ENCODE measurements around the gene TMEM125. TPM values are rescaled to one million over a fixed set of nuclear protein-coding genes. Genes with fewer than 3 reads are reported as not detected.

The TMEM125 gene
- total RNA-seq, 2 experiments from 2014 or later, result 0.12 TPM; not detected in 1

DNA sequence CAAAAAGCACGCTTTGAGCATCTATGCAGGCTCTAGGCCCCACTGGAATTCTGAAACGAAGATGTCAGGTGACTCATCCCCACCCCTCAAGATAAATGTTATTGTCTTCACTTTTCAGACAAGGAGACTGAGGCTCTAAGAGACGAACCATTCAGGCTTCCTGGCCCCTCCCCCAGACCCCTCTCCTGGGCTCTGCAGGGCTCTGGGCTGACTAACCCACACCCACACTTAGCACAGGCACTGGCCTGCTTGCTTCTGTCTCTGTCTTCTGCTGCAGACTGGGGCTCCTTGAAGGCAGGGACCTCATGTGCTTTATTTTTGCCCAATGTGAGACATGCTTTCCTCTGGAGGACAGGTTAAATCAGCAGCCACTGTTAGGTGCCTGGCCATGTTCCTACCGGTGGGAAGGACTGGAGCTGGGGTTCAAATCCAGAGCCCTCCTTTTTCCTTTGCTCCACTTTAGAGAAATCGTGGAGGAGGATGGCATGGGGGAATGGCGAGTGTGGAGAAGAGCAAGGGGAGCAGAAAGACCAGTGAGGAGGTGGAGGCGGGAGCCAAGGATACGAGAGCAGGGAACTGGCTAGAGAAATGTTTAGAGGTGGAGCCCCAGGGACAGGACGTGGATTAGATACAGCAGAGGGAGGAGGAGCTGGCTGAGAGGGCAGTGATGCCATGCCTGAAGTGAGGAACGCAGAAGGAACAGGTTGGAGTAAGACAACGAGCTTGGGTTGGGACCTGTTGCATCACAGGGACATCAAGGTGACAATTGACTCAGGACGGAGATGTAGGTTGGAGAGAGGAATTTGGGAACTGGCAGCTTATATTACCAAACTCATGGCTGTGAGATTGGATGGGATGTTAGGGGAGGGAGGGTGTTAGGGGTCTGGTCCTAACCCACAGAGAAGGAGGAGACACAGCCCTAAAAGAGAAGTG is 1.7 kb downstream of the TMEM125 start:
- peaks cover 3% of the 10 kb centered on the region for H3K9me3 Mint-ChIP-seq
- peak overlapping the region; percentile 7 for H3K4me3 Mint-ChIP-seq
- no peak for DNase-seq
- peaks cover 20% of the 10 kb centered on the region for H3K4me1 Mint-ChIP-seq (ENCODE audit: low read depth)
- H3K27ac Mint-ChIP-seq, result no peak overlapping the region
- H3K36me3 Mint-ChIP-seq, result peaks cover 3% of the 10 kb centered on the region
- H3K27me3 Mint-ChIP-seq, result peaks cover 5% of the 10 kb centered on the region
- POLR2A ChIA-PET, result no interaction called here
- CTCF ChIA-PET, result no interaction called here
- intact Hi-C loops (cut with micrococcal nuclease), result no loop called here

DNA sequence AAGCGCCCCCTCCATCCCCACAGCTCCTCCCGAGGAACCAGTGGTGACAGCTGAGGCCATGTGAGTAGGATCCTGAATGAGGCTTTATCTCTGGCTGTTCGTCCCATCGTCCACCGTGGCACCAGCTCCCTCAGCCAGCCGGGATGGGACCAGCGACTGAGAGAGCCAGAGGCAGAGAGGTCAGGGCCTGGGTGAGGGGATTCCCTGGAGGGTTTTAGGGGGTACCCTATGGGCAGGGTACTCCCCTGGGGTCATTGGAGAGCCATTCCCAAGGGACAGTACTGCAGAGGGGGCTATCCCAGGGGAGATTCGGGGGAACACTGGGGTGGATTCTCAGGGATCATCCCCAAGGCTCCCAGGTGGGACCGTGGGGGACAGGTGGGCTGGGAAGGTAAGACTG is 2.4 kb downstream of the TMEM125 start:
- ChIA-PET CTCF (no interaction called here), POLR2A (no interaction called here)
- Mint-ChIP-seq H3K4me3 (no peak overlapping the region), H3K27ac (no peak overlapping the region), H3K36me3 (peaks cover 3% of the 10 kb centered on the region), H3K9me3 (peaks cover 3% of the 10 kb centered on the region), H3K4me1 (ENCODE audit: low read depth) (peaks cover 20% of the 10 kb centered on the region), H3K27me3 (peaks cover 5% of the 10 kb centered on the region)
- no peak for DNase-seq
- intact Hi-C loops (cut with micrococcal nuclease), result no loop called here

DNA sequence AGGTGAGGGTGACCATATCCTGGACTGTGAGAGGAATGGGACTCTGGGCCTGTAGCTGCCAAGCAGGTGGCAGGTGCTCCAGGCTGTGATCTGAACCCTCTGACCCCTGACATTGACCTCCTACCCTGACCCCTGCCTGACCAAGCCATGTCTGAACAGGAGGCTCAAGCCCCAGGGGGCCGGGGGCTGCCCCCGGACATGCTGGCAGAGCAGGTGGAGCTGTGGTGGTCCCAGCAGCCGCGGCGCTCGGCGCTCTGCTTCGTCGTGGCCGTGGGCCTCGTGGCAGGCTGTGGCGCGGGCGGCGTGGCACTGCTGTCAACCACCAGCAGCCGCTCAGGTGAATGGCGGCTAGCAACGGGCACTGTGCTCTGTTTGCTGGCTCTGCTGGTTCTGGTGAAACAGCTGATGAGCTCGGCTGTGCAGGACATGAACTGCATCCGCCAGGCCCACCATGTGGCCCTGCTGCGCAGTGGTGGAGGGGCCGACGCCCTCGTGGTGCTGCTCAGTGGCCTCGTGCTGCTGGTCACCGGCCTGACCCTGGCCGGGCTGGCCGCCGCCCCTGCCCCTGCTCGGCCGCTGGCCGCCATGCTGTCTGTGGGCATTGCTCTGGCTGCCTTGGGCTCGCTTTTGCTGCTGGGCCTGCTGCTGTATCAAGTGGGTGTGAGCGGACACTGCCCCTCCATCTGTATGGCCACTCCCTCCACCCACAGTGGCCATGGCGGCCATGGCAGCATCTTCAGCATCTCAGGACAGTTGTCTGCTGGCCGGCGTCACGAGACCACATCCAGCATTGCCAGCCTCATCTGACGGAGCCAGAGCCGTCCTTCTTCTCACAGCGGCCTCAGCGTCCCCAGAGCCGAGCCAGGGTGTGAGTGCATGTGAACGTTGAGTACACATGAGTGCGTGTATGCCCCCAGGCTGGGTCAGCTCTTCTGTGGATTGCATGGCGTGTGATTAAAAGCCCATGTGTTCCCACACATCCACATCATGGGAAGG is 3.1 kb downstream of the TMEM125 start:
- ChIA-PET CTCF (no interaction called here), POLR2A (no interaction called here)
- Mint-ChIP-seq H3K4me3 (no peak overlapping the region), H3K9me3 (peaks cover 3% of the 10 kb centered on the region), H3K4me1 (ENCODE audit: low read depth) (peaks cover 20% of the 10 kb centered on the region), H3K36me3 (peaks cover 3% of the 10 kb centered on the region), H3K27me3 (peaks cover 5% of the 10 kb centered on the region), H3K27ac (no peak overlapping the region)
- no peak for DNase-seq
- intact Hi-C loops (cut with micrococcal nuclease), result no loop called here

DNA sequence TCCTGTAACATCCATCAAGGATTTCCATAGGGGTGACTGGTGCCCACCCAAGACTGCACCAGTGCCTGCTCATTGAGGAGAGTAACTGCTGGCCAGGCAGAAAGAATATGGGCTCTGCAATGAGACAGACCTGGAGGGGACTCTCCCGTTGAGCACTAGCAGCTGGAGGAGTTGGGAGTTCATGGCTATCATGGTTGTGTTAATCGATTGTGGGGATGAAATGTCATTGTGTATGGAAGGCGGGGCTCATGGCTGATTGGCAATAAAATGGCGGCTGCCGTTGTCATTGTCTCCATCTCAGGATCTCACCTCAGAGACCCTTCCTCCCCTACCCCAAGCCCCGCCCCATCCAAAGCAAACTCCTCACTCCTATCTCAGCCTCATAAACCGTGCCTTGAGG is 3.9 kb downstream of the TMEM125 start:
- CTCF ChIA-PET, result no interaction called here
- peaks cover 20% of the 10 kb centered on the region for H3K4me1 Mint-ChIP-seq (ENCODE audit: low read depth)
- H3K9me3 Mint-ChIP-seq, result peaks cover 3% of the 10 kb centered on the region
- POLR2A ChIA-PET, result no interaction called here
- H3K27ac Mint-ChIP-seq, result no peak overlapping the region
- no peak overlapping the region for H3K4me3 Mint-ChIP-seq
- intact Hi-C loops (cut with micrococcal nuclease), result no loop called here
- DNase-seq, result no peak
- peaks cover 3% of the 10 kb centered on the region for H3K36me3 Mint-ChIP-seq
- H3K27me3 Mint-ChIP-seq, result peaks cover 5% of the 10 kb centered on the region

DNA sequence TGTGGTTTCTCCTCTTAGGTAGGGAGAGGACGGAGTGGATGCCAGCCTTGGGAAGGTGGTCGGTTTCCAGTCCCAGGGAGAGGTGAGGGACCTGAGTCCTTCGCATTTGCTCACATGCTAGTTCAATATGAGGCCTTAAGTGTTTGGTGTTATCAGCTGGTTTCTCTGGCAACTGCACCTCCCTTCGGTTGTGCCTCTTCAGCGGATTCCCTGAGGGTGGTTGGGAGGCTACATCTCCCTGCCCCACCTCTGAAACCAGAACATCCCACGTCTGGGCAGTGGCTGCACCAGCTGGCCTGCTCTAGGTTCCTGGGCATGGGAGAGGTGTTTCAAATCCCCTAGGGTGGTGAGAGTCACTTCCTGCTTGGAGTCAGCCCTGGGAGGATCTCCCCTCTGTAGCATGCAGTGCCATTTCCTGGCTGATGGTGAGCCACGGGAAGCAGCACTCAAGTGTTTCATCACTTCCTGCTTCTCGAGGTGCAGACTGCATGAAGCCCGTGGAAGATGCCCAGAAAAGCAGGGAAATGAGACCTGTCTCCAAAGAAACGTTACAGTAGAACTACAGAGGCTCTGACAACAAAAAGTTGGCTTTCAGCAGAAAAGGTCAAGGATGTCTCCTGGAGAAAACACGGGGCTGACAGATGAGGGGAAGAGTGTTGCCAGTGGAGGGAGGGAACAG is 4.5 kb downstream of the TMEM125 start:
- DNase-seq, result peak; percentile 63
- Mint-ChIP-seq H3K9me3 (peaks cover 3% of the 10 kb centered on the region), H3K27me3 (peaks cover 5% of the 10 kb centered on the region), H3K36me3 (peaks cover 3% of the 10 kb centered on the region), H3K4me3 (no peak overlapping the region), H3K27ac (peak overlapping the region; percentile 75), H3K4me1 (ENCODE audit: low read depth) (peaks cover 20% of the 10 kb centered on the region)
- POLR2A ChIA-PET, result no interaction called here
- intact Hi-C loops (cut with micrococcal nuclease), result no loop called here
- CTCF ChIA-PET, result no interaction called here

DNA sequence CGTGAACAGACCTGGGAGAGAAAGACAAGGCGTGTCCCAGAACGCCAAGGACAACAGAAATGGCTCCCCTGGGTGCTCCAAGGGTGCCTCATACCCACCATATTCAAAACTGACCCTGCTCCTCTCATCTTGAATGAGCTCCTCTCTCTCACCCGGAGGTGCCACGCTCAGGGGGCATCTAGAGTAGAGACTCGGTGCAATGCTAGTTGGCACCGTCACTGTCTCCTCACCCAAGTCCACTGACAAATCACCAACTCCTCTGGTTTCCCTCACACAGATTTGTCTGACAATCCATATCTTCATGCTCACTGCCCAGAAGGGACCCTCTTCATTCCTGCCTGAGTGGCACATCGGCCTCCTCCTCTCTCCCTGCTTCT is 5.0 kb downstream of the TMEM125 start:
- ChIA-PET CTCF (no interaction called here), POLR2A (no interaction called here)
- H3K4me3 Mint-ChIP-seq, result no peak overlapping the region

DNA sequence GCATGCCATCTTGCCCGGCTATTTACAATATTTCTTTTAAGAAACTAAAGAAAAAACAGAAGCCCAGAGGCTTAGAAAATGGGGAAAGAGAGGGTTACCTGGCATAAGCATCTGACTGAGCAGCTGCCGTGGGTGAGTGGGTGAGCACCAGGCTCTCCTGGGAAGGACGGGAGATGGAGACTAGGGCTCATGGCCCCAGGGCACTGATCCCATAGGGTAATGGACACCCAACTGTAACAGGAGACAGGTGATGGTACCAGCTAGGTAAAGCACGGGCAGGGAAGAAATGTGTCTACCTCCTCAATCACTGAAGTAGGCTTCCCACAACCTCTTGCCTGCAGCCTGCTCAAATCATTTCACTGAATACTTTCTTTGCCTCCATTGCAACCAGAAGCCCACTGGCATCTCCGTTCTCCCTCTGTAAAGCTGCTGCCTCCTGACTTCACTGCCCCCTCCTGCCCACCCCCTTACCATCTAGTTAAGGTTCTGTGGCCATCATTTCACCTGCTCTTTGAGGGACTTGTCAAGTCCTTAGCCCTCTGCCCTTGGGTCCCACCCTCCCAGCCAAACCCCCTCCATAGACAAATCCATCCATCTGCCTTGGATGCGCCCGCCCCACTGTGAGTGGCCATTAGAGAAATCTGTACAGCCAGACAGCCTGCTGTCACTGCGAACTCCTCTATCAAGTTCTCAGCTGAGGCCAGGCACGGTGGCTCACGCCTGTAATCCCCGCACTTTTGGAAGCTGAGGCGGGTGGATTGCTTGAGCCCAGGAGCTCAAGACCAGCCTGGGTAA is 6.2 kb downstream of the TMEM125 start:
- CTCF ChIA-PET, result no interaction called here
- H3K9me3 Mint-ChIP-seq, result peaks cover 3% of the 10 kb centered on the region
- POLR2A ChIA-PET, result no interaction called here
- H3K36me3 Mint-ChIP-seq, result peaks cover 3% of the 10 kb centered on the region
- H3K4me3 Mint-ChIP-seq, result no peak overlapping the region
- intact Hi-C loops (cut with micrococcal nuclease), result no loop called here
- DNase-seq, result peak; percentile 5
- peaks cover 4% of the 10 kb centered on the region for H3K27me3 Mint-ChIP-seq
- H3K27ac Mint-ChIP-seq, result no peak overlapping the region
- peaks cover 14% of the 10 kb centered on the region for H3K4me1 Mint-ChIP-seq (ENCODE audit: low read depth)

More for the DNA sequence above, 5.0 kb downstream of the TMEM125 start:
- peaks cover 20% of the 10 kb centered on the region for H3K4me1 Mint-ChIP-seq (ENCODE audit: low read depth)
- intact Hi-C loops (cut with micrococcal nuclease), result no loop called here
- peaks cover 5% of the 10 kb centered on the region for H3K27me3 Mint-ChIP-seq
- peak overlapping the region; percentile 75 for H3K27ac Mint-ChIP-seq
- peaks cover 3% of the 10 kb centered on the region for H3K36me3 Mint-ChIP-seq
- H3K9me3 Mint-ChIP-seq, result peaks cover 3% of the 10 kb centered on the region
- DNase-seq, result no peak

DNA sequence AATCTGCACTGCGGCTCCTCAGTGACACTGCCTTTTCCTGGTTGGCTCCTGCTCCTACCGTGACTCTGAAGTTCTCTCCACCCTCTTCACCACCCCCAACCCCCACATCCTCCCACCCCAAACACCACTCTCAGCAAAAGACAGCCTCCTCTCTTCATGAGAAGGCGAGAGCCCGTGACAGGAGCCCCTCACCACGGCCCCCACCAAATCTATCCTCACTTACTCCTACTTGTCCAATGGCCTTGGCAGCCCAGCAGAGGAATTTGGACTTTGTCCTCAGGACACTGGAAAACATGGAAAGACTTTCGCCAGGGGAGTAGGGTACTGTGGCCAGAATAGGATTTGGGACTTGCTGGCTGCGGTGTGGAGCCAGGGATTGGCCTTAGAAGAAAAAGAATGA is 6.9 kb downstream of the TMEM125 start:
- no peak overlapping the region for H3K4me3 Mint-ChIP-seq
- intact Hi-C loops (cut with micrococcal nuclease), result no loop called here
- POLR2A ChIA-PET, result no interaction called here

DNA sequence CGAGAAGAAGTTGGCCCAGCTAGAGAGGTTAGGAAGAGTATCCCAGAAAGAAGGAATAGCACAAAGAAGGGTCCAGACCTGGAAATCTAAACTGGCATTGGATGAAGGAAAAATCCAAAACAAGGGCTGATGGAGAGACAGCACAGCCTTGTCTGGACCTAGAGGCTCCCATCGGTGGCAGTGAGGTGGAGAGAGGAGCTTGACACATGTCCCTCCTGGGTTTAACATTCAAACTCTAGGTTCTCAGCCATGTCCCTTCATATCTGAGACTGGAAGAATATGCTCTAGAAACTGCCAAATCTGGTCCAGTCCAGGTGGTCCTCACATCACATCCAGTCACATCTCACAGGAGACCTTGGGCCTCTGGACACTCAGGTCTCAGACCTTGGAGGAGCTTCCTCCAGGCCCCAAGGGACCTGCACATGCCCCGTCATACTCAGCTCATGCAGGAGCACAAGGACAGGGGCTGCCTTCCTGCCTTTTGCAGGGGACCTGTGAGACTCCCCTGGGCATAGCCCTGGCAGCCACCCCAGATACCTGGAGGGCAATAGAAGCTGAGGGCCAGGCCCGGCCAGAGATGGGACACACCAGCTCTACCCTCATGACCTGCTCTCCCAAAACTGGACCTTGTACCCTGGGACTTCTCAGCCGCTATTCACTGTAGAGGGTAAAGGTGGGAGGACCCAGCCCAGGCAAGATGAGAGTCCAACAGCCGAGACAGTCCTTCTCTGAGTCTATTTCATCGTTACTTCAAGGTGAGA is 7.5 kb downstream of the TMEM125 start:
- peaks cover 3% of the 10 kb centered on the region for H3K9me3 Mint-ChIP-seq
- POLR2A ChIA-PET, result interaction anchor here (0.5 kb wide), 1 partner anchor 949 kb away, joined by 3 read pairs; no protein-coding TSS in a partner anchor
- CTCF ChIA-PET, result no interaction called here
- H3K36me3 Mint-ChIP-seq, result peaks cover 3% of the 10 kb centered on the region
- H3K27ac Mint-ChIP-seq, result no peak overlapping the region
- H3K4me3 Mint-ChIP-seq, result no peak overlapping the region
- DNase-seq, result no peak
- H3K4me1 Mint-ChIP-seq (ENCODE audit: low read depth), result peaks cover 12% of the 10 kb centered on the region
- intact Hi-C loops (cut with micrococcal nuclease), result no loop called here
- peaks cover 3% of the 10 kb centered on the region for H3K27me3 Mint-ChIP-seq

More for the DNA sequence above, 6.9 kb downstream of the TMEM125 start:
- no peak overlapping the region for H3K27ac Mint-ChIP-seq
- CTCF ChIA-PET, result no interaction called here
- peaks cover 3% of the 10 kb centered on the region for H3K36me3 Mint-ChIP-seq
- H3K27me3 Mint-ChIP-seq, result peaks cover 3% of the 10 kb centered on the region
- H3K4me1 Mint-ChIP-seq (ENCODE audit: low read depth), result peaks cover 12% of the 10 kb centered on the region
- peak; percentile 6 for DNase-seq
- peaks cover 3% of the 10 kb centered on the region for H3K9me3 Mint-ChIP-seq

DNA sequence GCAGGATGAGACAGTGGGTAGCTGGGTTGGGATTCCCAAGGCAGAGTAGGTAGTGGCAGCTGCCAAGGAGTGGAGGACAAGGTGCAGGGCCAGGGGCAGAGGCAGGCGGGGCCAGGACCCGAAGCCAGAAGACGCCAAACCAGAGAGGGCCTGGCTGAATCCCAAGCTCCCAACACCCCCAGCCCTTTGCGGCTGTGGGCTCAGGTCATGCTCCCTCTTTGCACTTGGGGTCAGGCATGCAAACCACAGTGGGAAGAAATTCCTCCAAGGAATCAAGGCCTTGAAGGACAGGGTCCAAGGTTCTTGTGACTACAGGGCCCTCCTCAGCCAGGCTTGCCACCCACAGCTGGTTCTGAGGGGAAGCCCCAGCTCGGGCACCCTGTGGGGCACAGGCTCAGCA is 9.4 kb downstream of the TMEM125 start:
- Mint-ChIP-seq H3K4me3 (no peak overlapping the region), H3K36me3 (peaks cover 3% of the 10 kb centered on the region), H3K9me3 (peaks cover 3% of the 10 kb centered on the region), H3K27me3 (peaks cover 3% of the 10 kb centered on the region), H3K27ac (no peak overlapping the region), H3K4me1 (ENCODE audit: low read depth) (peaks cover 10% of the 10 kb centered on the region)
- ChIA-PET CTCF (no interaction called here), POLR2A (no interaction called here)
- no peak for DNase-seq
- intact Hi-C loops (cut with micrococcal nuclease), result no loop called here

DNA sequence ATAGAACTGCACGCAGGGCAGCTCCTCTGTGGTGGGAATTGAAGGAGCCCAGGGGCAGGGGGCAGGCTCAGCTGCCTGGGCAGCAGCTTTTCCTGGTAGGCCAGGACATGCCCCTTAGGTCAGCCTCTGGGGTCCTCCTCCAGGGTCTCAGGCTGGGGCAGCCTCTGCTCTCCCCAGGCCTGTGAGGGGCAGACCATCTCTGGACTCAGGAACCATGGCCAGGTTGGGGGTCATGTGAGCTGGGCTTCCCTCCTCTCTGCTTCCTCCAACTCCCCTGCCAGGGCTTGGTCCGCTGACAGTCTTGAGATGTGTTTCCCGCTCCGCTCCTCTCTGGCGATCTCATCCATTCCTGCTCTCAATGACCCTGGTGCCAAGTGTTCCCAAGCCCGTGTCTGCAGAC is 9.9 kb downstream of the TMEM125 start:
- no peak overlapping the region for H3K4me3 Mint-ChIP-seq
- peaks cover 3% of the 10 kb centered on the region for H3K27me3 Mint-ChIP-seq
- H3K27ac Mint-ChIP-seq, result no peak overlapping the region
- ChIA-PET CTCF (no interaction called here), POLR2A (interaction anchor here (0.7 kb wide), 1 partner anchor 73 kb away, joined by 3 read pairs; no protein-coding TSS in a partner anchor)
- peaks cover 5% of the 10 kb centered on the region for H3K4me1 Mint-ChIP-seq (ENCODE audit: low read depth)
- H3K36me3 Mint-ChIP-seq, result no peaks in the 10 kb centered on the region
- intact Hi-C loops (cut with micrococcal nuclease), result no loop called here
- no peaks in the 10 kb centered on the region for H3K9me3 Mint-ChIP-seq
- no peak for DNase-seq

Measured in activated CD4-positive, alpha-beta memory T cell treated with anti-CD3 and anti-CD28 coated beads for 36 hours (primary cell).